Measurements from ENCODE around the gene IL7R.

- TF ChIP-seq POLR2A (IDR thresholded peaks at IDR 0.05; ENCODE audit: borderline replicate concordance, extremely low read depth, insufficient read depth, insufficient read length) (no peak), ZBTB33 (IDR thresholded peaks at IDR 0.05; ENCODE audit: extremely low read depth, insufficient replicate concordance, low read length) (no peak), CTCF (IDR thresholded peaks at IDR 0.05 in 2 of 3, conservative IDR thresholded peaks at IDR 0.05 in 1 of 3; ENCODE audit: borderline replicate concordance in 1 of 3, insufficient read depth in 1 of 3, low read depth in 2 of 3, low read length in 2 of 3) (no peak), YY1 (IDR thresholded peaks at IDR 0.05; ENCODE audit: extremely low read depth, insufficient replicate concordance, low read depth, low read length) (no peak), CEBPB (IDR thresholded peaks at IDR 0.05; ENCODE audit: low read depth) (no peak), MAX (IDR thresholded peaks at IDR 0.05) (no peak), SRF (IDR thresholded peaks at IDR 0.05; ENCODE audit: low read depth) (no peak), SP1 (IDR thresholded peaks at IDR 0.05; ENCODE audit: low read depth) (no peak), EZH2phosphoT487 (IDR thresholded peaks at IDR 0.05; ENCODE audit: borderline replicate concordance) (no peak), EZH2 (IDR thresholded peaks at IDR 0.05) (no peak), RAD21 (IDR thresholded peaks at IDR 0.05; ENCODE audit: low read depth) (no peak), JUND (IDR thresholded peaks at IDR 0.05) (no peak)
Measured at GRCh38 chr5:35877655-35878054, 21.0 kb downstream of the IL7R start.

Data from HCT116 (cell line).